GM12873 (cell line): ENCODE measurements around the gene MGAT5B.
A peak's percentile ranks its signal among the peaks of the same experiment; 100 is the strongest.

Source experiments
- CTCF ChIP-seq: IDR thresholded peaks from 2 replicates; pipeline ENCODE4 v1.5.1; 2012; ENCODE audit warnings: low read depth, mild to moderate bottlenecking, moderate library complexity, low read length, control low read depth; ENCODE audit not compliant: insufficient read depth; ENCODE audit errors: missing control alignments

The MGAT5B gene

GRCh38 chr17:76841776-76842405 lies 26.3 kb upstream of the MGAT5B start:
- no peak for TF ChIP-seq CTCF

- TF ChIP-seq CTCF, result peak; percentile 7
These were observed 24.3 kb upstream of the MGAT5B start for GRCh38 chr17:76843703-76844484.

GRCh38 chr17:76844485-76844829 lies 23.7 kb upstream of the MGAT5B start:
- TF ChIP-seq CTCF, result no peak

GRCh38 chr17:76844846-76845245 lies 23.4 kb upstream of the MGAT5B start:
- TF ChIP-seq CTCF, result no peak

GRCh38 chr17:76845541-76846017 lies 22.6 kb upstream of the MGAT5B start:
- TF ChIP-seq CTCF, result no peak

GRCh38 chr17:76847031-76847430 lies 21.2 kb upstream of the MGAT5B start:
- no peak for TF ChIP-seq CTCF

GRCh38 chr17:76848670-76849069 lies 19.5 kb upstream of the MGAT5B start:
- no peak for TF ChIP-seq CTCF
